Erythroblast (primary cell): ENCODE measurements around the gene GPRC5C.

Source experiments
- GATA1 ChIP-seq: IDR thresholded peaks from 2 replicates; pipeline ENCODE4 v1.6.1; 2011; ENCODE audit warnings: low read depth, mild to moderate bottlenecking, control low read depth, low read length, moderate library complexity
- POLR2A ChIP-seq: IDR thresholded peaks from 2 replicates; pipeline ENCODE4 v1.6.1; 2011; ENCODE audit warnings: mild to moderate bottlenecking, low read length

DNA sequence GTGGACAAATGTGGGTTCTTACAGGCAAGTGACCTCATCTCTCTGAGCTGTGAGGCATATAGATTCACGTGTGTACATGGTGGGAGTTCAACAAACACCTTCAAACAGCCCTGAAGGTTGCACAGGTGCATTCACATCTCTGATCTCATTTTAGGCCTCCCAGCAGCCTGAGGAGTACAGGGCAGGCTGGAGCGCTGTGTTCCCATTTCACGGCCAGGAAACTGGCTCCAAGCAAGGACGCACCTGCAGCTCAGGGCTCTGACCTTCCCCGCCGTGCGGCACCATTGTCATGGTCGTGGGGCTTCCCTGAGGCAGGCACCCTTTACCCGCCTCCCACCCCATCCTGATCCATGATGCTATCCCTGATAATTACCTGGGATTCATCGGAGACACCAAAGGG lies 29.7 kb downstream of the GPRC5C start:
- TF ChIP-seq POLR2A (no peak), GATA1 (no peak)
